Upper lobe of right lung (tissue), 1 donor: ENCODE results near the gene DNAH10. TPM values are rescaled to one million over a fixed set of nuclear protein-coding genes. Genes with fewer than 3 reads are reported as not detected.
A peak's percentile ranks its signal among the peaks of the same experiment; 100 is the strongest.

ENCODE experiments used
- ATAC-seq: fragments of 200-7000 bp; cut with Tn5 transposase; one replicate; pipeline ENCODE4 v1.9.1; 2020; ENCODE audit warnings: mild to moderate bottlenecking, moderate library complexity
- DNase-seq: peaks from one replicate; pipeline ENCODE4 v3.0.0-alpha.2; 2020
- H3K27ac ChIP-seq: fragments of 200-600 bp; one replicate; pipeline ENCODE4 v1.8.0; 2022
- H3K27me3 ChIP-seq: fragments of 200-600 bp; one replicate; pipeline ENCODE4 v1.8.0; 2022; ENCODE audit warnings: mild to moderate bottlenecking
- H3K36me3 ChIP-seq: fragments of 200-600 bp; one replicate; pipeline ENCODE4 v1.8.0; 2022
- H3K4me1 ChIP-seq: fragments of 200-600 bp; one replicate; pipeline ENCODE4 v1.8.0; 2022
- H3K4me3 ChIP-seq: fragments of 200-600 bp; one replicate; pipeline ENCODE4 v1.8.0; 2022; ENCODE audit warnings: mild to moderate bottlenecking
- H3K9me3 ChIP-seq: fragments of 200-600 bp; one replicate; pipeline ENCODE4 v1.8.0; 2022
- CTCF ChIP-seq: fragments of 200-600 bp; IDR thresholded peaks from one replicate; pipeline ENCODE4 v1.8.0; 2022; ENCODE audit warnings: antibody characterized with exemption
- intact Hi-C: fragments of 100-400 bp; cut with DNase I; formaldehyde crosslinking; loops from one replicate; pipeline ENCODE4 v1.11.0; 2022
- total RNA-seq: library from RNA; stranded (reverse); fragmentation: NEBNext Ultra II Directional; extraction: Animal tissue kit (Norgen Biotek cat#: 25700); gene quantifications from one replicate; pipeline ENCODE4 v1.2.1, GENCODE V29; 2021
- donor health status: DM: no; HTN: yes; CAD: no; lungs with severe emphysema.

DNAH10 gene
- total RNA-seq, 1 donor from 2014 or later: 0.23 TPM

DNA sequence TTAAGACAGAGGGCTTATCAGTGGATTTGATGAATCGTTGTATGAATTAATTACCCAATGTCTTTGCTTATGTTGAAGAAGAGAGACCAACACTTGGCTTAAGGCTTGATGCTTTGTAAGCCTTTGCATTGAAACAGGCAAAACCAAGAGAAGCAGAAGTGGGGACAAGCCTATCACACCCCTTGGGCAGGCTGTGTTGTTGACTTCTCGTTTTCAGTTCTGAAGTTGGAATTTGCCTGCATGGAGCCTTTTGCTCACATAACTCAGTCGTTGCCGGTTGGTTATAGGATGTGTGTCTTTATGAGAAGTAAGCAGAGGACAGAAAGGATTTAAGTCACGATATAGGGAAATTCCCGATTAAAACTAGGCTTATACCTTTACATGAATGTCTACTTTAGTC, 115.9 kb downstream of the DNAH10 start:
- Histone ChIP-seq H3K27me3 (no peaks in the 10 kb centered on the region), H3K9me3 (no peaks in the 10 kb centered on the region), H3K4me3 (no peak overlapping the region), H3K27ac (no peak overlapping the region), H3K4me1 (no peaks in the 10 kb centered on the region), H3K36me3 (no peaks in the 10 kb centered on the region)
- DNase-seq (no peak), ATAC-seq (no peak)
- intact Hi-C loops: no loop called here
- TF ChIP-seq CTCF: no peak

DNA sequence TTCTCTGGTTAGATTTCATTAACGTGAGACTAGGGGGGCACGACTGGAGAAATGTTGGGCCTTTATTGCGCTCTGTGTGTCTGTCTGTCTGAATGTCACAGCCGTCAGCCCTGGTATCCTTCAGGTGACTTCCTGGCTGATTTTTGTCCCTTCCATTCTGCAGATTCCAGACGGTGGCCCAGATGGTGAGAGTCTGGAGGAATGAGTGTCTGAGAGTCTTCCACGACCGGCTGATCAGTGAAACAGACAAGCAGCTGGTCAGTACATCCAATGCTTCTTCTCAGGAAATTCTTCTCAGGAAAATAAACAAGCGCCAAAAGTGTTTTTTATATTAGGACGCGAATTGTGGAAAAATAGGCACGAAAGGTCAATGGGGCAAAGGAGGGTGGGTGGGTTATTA, 117.0 kb downstream of the DNAH10 start:
- Histone ChIP-seq H3K9me3 (no peaks in the 10 kb centered on the region), H3K36me3 (no peaks in the 10 kb centered on the region), H3K4me3 (no peak overlapping the region), H3K4me1 (no peaks in the 10 kb centered on the region), H3K27me3 (no peaks in the 10 kb centered on the region), H3K27ac (no peak overlapping the region)
- no peak for DNase-seq
- TF ChIP-seq CTCF: no peak
- no peak for ATAC-seq
- intact Hi-C loops: no loop called here

- no peaks in the 10 kb centered on the region for H3K36me3 ChIP-seq
- no peak overlapping the region for H3K4me3 ChIP-seq
- no peak for TF ChIP-seq CTCF
- no peaks in the 10 kb centered on the region for H3K4me1 ChIP-seq
- DNase-seq: no peak
- peaks cover 3% of the 10 kb centered on the region for H3K27me3 ChIP-seq
- no peak for ATAC-seq
- no peak overlapping the region for H3K27ac ChIP-seq
- no peaks in the 10 kb centered on the region for H3K9me3 ChIP-seq
- intact Hi-C loops: no loop called here
Observed at GRCh38 chr12:123879691-123880090, 117.6 kb downstream of the DNAH10 start.

DNA sequence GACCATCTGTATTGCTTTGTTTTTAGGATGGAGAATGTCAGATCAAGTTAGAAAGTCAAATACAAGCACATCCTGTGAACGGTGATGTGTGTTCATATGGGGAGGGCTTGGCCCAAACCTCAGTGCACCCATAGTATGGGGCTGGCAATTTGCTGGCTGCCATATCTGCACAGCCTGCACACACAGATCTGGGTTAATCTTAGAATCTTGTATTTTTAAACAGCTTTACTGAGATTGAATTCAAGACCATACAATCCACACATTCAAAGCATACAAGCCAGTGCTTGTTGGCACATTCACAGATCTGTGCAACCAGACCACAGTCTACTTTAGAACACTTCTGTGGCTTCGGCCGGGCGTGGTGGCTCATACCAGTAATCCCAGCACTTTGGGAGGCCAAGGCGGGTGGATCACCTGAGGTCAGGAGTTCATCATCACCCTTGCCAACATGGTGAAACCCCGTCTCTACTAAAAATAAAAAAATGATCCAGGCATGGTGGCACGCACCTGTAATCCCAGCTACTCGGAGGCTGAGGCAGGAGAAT, 120.1 kb downstream of the DNAH10 start:
- Histone ChIP-seq H3K27ac (no peak overlapping the region), H3K36me3 (no peaks in the 10 kb centered on the region), H3K4me3 (no peak overlapping the region), H3K9me3 (no peaks in the 10 kb centered on the region), H3K4me1 (no peaks in the 10 kb centered on the region), H3K27me3 (peaks cover 3% of the 10 kb centered on the region)
- DNase-seq (no peak), ATAC-seq (no peak)
- intact Hi-C loops: no loop called here
- TF ChIP-seq CTCF: no peak

DNA sequence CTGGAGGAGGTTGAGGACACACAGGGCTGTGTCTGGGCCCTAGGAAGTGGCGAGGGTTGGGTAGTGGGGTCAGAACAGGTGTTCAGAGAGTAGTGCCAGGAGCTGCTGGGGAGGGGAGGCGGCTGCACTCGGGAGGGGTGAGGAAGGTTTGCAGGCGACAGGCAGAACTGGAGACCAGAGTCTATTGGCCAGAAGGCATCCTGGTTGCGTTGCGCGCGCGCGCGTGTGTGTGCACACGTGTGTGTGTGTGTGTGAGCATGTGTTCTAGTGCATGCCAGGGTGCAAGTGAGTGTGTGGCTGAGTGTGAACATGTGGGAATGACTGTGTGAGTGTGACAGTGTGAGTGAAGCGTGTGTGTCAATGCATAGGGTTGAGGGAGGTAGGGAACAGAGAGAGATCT, 124.2 kb downstream of the DNAH10 start:
- no peak overlapping the region for H3K4me3 ChIP-seq
- H3K36me3 ChIP-seq: no peaks in the 10 kb centered on the region
- no peaks in the 10 kb centered on the region for H3K4me1 ChIP-seq
- no peak overlapping the region for H3K27ac ChIP-seq
- TF ChIP-seq CTCF: no peak
- intact Hi-C loops: no loop called here
- ATAC-seq (no peak), DNase-seq (no peak)
- H3K9me3 ChIP-seq: no peaks in the 10 kb centered on the region
- H3K27me3 ChIP-seq: peaks cover 3% of the 10 kb centered on the region

GRCh38 chr12:123886931-123887582, 125.0 kb downstream of the DNAH10 start:
- DNase-seq: peak; percentile 40
- no peak for TF ChIP-seq CTCF
- intact Hi-C loops: no loop called here
- Histone ChIP-seq H3K36me3 (no peaks in the 10 kb centered on the region), H3K4me3 (no peak overlapping the region), H3K27ac (no peak overlapping the region), H3K27me3 (peaks cover 3% of the 10 kb centered on the region), H3K4me1 (no peaks in the 10 kb centered on the region), H3K9me3 (no peaks in the 10 kb centered on the region)
- ATAC-seq: peak; percentile 34
